HG02840 (cell line): ENCODE measurements around the gene TPH1.

ENCODE experiments used
- ATAC-seq: cut with Tn5 transposase; IDR thresholded peaks from one replicate; pipeline ENCODE4 v1.9.1; 2021; ENCODE audit warnings: mild to moderate bottlenecking, moderate library complexity, moderate number of reproducible peaks; ENCODE audit not compliant: unreplicated experiment, low FRiP score

Gene TPH1

GRCh38 chr11:18046116-18046777 lies at the start of gene TPH1:
TPH1 (minus strand) TSS chr11:18046269; CDS start chr11:18040762, 5,507 bp downstream.
- no peak for ATAC-seq

- ATAC-seq = no peak
Observed at GRCh38 chr11:18093959-18094358, 47.9 kb upstream of the TPH1 start.

- ATAC-seq = no peak
Observed at GRCh38 chr11:18091731-18092130, 45.7 kb upstream of the TPH1 start.

- no peak for ATAC-seq
Observed at GRCh38 chr11:18088966-18089365, 42.9 kb upstream of the TPH1 start.

- ATAC-seq = no peak
Observed at GRCh38 chr11:18088366-18088765, 42.3 kb upstream of the TPH1 start.

- ATAC-seq = no peak
Observed at GRCh38 chr11:18081551-18081950, 35.5 kb upstream of the TPH1 start.

GRCh38 chr11:18080451-18080850 lies 34.4 kb upstream of the TPH1 start:
- ATAC-seq = no peak

GRCh38 chr11:18078909-18079308 lies 32.8 kb upstream of the TPH1 start:
- ATAC-seq = no peak

- ATAC-seq = no peak
Observed at GRCh38 chr11:18075444-18075843, 29.4 kb upstream of the TPH1 start.

GRCh38 chr11:18071098-18071705 lies 25.1 kb upstream of the TPH1 start:
- no peak for ATAC-seq

- ATAC-seq = no peak
Observed at GRCh38 chr11:18067372-18067771, 21.3 kb upstream of the TPH1 start.

GRCh38 chr11:18066626-18067025 lies 20.6 kb upstream of the TPH1 start:
- ATAC-seq = no peak

- ATAC-seq = no peak
Observed at GRCh38 chr11:18065572-18065971, 19.5 kb upstream of the TPH1 start.

- ATAC-seq = no peak
Observed at GRCh38 chr11:18064450-18065054, 18.5 kb upstream of the TPH1 start.

GRCh38 chr11:18063862-18064434 lies 17.9 kb upstream of the TPH1 start:
- no peak for ATAC-seq

GRCh38 chr11:18063125-18063524 lies 17.1 kb upstream of the TPH1 start:
- ATAC-seq = no peak

- no peak for ATAC-seq
Observed at GRCh38 chr11:18061351-18061750, 15.3 kb upstream of the TPH1 start.

- ATAC-seq = no peak
Observed at GRCh38 chr11:18056561-18057181, 10.6 kb upstream of the TPH1 start.

GRCh38 chr11:18054511-18055103 lies 8.5 kb upstream of the TPH1 start:
- no peak for ATAC-seq

- ATAC-seq = no peak
Observed at GRCh38 chr11:18050848-18051247, 4.8 kb upstream of the TPH1 start.

GRCh38 chr11:18036456-18036855 lies 9.6 kb downstream of the TPH1 start:
- ATAC-seq = no peak
